Stomach (tissue), 4 donors: ENCODE data around the gene PRX.

ENCODE experiments used
- EP300 ChIP-seq: sonication (generic); formaldehyde crosslinking; IDR thresholded peaks from one replicate; pipeline ENCODE4 v1.6.1; 2017; ENCODE audit warnings: antibody characterized with exemption
- POLR2A ChIP-seq, 4 donors: fragments of 450-650 bp; IDR thresholded peaks; one replicate each; pipeline ENCODE4 v1.6.1; 2016; ENCODE audit warnings: antibody characterized with exemption in 4 of 4, control low read depth in 2 of 4, mild to moderate bottlenecking in 1 of 4, moderate library complexity in 1 of 4
- POLR2AphosphoS5 ChIP-seq, 3 donors: sonication (generic); formaldehyde crosslinking; IDR thresholded peaks; one replicate each; pipeline ENCODE4 v1.6.1; 2016; ENCODE audit warnings: antibody characterized with exemption in 3 of 3
- TF ChIP-seq, protein P1 (sequence below), 7 experiments: fragments of 450-650 bp in 4 of 7; fragments of 200-600 bp in 3 of 7; sonication (generic) in 3 of 7; IDR thresholded peaks; one replicate each; pipeline ENCODE4 v1.5.1; 2016 to 2019; ENCODE audit warnings: antibody characterized with exemption in 7 of 7, control low read depth in 2 of 7, mild to moderate bottlenecking in 1 of 7

DNA sequence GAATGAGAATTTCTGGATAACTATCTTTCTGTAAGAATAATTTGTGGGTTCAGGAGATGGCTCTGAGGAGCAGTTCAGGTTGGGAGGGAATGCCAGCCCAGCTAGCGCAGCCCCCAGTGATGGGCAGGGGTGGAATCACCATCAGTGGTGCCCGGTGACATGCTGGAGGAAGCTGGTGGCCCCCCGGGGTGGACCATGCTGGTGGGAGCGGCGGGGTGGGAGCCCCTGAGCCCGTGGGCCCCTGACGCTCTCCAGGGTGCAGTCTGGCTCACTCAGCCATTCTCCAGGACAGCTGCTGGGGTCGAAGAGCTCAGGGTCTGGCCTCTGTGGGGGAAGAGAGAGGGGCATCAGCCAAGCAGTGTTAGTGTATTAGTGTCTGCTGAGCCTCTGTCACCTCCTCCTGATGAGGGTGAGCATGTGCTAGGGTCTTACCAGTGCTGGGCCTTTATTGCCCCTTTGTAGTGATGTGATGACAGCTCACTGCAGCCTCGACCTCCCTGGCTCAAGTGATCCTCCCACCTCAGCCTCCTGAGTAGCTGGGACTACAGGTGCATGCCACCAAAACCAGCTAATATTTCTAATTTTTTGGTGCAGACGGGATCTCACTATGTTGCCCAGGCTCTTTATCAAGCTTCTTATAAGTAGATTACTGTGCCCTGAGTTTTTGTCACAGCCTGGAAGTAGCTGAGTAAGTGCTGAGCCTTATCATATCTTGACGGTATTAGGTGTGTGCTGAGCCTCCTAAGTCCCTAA is 33.6 kb downstream of the PRX start:
- TF ChIP-seq POLR2AphosphoS5 (IDR thresholded peaks at IDR 0.05): no peak
- TF ChIP-seq, protein P1, sequence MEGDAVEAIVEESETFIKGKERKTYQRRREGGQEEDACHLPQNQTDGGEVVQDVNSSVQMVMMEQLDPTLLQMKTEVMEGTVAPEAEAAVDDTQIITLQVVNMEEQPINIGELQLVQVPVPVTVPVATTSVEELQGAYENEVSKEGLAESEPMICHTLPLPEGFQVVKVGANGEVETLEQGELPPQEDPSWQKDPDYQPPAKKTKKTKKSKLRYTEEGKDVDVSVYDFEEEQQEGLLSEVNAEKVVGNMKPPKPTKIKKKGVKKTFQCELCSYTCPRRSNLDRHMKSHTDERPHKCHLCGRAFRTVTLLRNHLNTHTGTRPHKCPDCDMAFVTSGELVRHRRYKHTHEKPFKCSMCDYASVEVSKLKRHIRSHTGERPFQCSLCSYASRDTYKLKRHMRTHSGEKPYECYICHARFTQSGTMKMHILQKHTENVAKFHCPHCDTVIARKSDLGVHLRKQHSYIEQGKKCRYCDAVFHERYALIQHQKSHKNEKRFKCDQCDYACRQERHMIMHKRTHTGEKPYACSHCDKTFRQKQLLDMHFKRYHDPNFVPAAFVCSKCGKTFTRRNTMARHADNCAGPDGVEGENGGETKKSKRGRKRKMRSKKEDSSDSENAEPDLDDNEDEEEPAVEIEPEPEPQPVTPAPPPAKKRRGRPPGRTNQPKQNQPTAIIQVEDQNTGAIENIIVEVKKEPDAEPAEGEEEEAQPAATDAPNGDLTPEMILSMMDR (IDR thresholded peaks at IDR 0.05): no peak
- no peak for TF ChIP-seq POLR2A (IDR thresholded peaks at IDR 0.05)
- TF ChIP-seq EP300: no peak
